Fibroblast of pulmonary artery (primary cell): ENCODE measurements around the gene GAPT.

Experiments used
- DNase-seq: peaks from one replicate; pipeline ENCODE4 v3.0.0-alpha.2; 2010; ENCODE audit warnings: low read depth
- H3K4me3 ChIP-seq: replicated peaks from 2 replicates; pipeline ENCODE4 v1.5.1; 2011; ENCODE audit warnings: low read depth, mild to moderate bottlenecking, control low read depth, low read length, moderate library complexity
- CTCF ChIP-seq: IDR thresholded peaks from 2 replicates; pipeline ENCODE4 v1.5.1; 2011; ENCODE audit warnings: mild to moderate bottlenecking, control low read depth, low read length, inconsistent platforms; ENCODE audit errors: missing control alignments

Gene GAPT

GRCh38 chr5:58475404-58475803, 15.8 kb upstream of the GAPT start:
- TF ChIP-seq CTCF = no peak
- no peak for DNase-seq
- no peak overlapping the region for H3K4me3 ChIP-seq

- no peak overlapping the region for H3K4me3 ChIP-seq
- peak; percentile 26 for TF ChIP-seq CTCF
- DNase-seq = peak; percentile 20
These were observed 13.4 kb upstream of the GAPT start for GRCh38 chr5:58477760-58478376.

- no peak overlapping the region for H3K4me3 ChIP-seq
- TF ChIP-seq CTCF = no peak
- DNase-seq = no peak
These were observed 10.1 kb upstream of the GAPT start for GRCh38 chr5:58481066-58481676.

GRCh38 chr5:58481828-58482227, 9.4 kb upstream of the GAPT start:
- TF ChIP-seq CTCF = no peak
- no peak overlapping the region for H3K4me3 ChIP-seq
- no peak for DNase-seq

- TF ChIP-seq CTCF = no peak
- H3K4me3 ChIP-seq = no peak overlapping the region
- DNase-seq = no peak
These were observed 8.7 kb upstream of the GAPT start for GRCh38 chr5:58482536-58482935.

GRCh38 chr5:58484505-58484904, 6.7 kb upstream of the GAPT start:
- TF ChIP-seq CTCF = no peak
- no peak for DNase-seq
- no peak overlapping the region for H3K4me3 ChIP-seq

GRCh38 chr5:58486290-58486689, 4.9 kb upstream of the GAPT start:
- TF ChIP-seq CTCF = no peak
- no peak for DNase-seq
- no peak overlapping the region for H3K4me3 ChIP-seq
